ENCODE data around the gene ODAD3. TPM values are rescaled to one million over a fixed set of nuclear protein-coding genes. Genes with fewer than 3 reads are reported as not detected.

ODAD3 gene
- total RNA-seq (2014; rRNA removed; shearing (Covaris generic)) = 0.87 and 4.5 TPM in 2 replicates

GRCh38 chr19:11435057-11435832 is at the start of gene ODAD3, which contains the start of gene PRKCSH:
TSS of gene ODAD3 (minus strand) at chr19:11435121. CDS start at chr19:11435016, 105 bp downstream.
TSS of gene PRKCSH (plus strand) at chr19:11435635. CDS start at chr19:11436118, 483 bp downstream.

DNA sequence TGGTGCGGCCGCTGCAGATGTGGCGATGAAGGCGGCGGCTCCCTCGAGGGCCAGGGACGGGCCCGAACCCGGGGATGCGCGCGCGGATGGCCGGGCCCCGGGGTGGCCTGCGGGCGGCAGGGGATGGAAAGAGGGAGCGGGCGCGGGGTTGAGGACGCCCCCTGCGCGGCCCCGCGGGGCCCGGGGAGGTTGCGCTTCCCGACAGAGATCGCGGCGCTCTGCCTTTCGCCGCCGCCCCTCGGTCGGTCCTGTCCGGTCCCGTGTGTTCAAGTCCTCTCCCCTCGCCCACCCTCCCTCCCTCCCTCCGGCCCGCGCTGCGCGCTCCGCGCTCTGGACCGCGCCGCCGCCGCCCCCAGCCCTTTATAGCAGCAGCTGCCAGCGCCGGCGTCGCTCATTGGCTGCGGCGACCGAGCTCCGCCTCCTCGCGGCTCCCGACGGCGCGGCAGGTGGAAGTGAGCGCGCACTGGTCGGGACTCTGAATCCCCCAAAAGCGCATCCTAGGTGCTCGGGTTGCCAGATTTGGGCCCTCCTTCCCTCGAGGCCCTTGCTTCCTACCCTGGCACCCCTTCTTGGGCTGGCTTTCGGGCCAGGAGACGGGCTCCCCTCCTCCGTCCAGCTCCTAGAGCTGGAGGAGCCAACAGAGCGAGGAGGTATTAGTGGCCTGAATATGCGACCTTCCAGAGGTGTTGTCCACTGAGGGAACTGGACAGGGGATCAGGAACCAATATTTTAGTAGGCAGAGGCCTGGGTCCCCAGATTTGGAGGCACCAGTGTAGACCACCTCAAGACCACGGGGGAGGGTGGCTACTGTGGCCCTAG is 46.0 kb upstream of the ODAD3 start, which contains the start of gene ELAVL3:
Gene ELAVL3 (minus strand): TSS at position 332 of the 819 bp plus-strand sequence. CDS start 438 bp downstream, outside the sequence.

GRCh38 chr19:11418549-11419506 is 16.1 kb downstream of the ODAD3 start, which contains the start of gene RGL3:
TSS of gene RGL3 (minus strand) at chr19:11419314. CDS start at chr19:11419278, 36 bp downstream.

GRCh38 chr19:11374433-11375142 is 60.3 kb downstream of the ODAD3 start, which contains the start of gene SWSAP1:
TSS of gene SWSAP1 (plus strand) at chr19:11374666. CDS start at chr19:11374681, 15 bp downstream.

Small RNA genes lying within 50 kb of the gene (small RNA-seq; reads per million reads assigned to genes)
- not detected for gene RF00019

Other genes starting within 250 kb of the ODAD3 start
- gene KANK2, start 237.6 kb downstream of the ODAD3 start, total RNA-seq (2014; rRNA removed; shearing (Covaris generic)) = 56.0 and 56.1 TPM in 2 replicates
- not detected in 2 replicates for gene ANGPTL8, start 195.5 kb downstream of the ODAD3 start, total RNA-seq (2014; rRNA removed; shearing (Covaris generic))
- gene DOCK6, start 172.6 kb downstream of the ODAD3 start, total RNA-seq (2014; rRNA removed; shearing (Covaris generic)) = 12.0 and 14.5 TPM in 2 replicates
- gene TSPAN16, start 139.0 kb downstream of the ODAD3 start, total RNA-seq (2014; rRNA removed; shearing (Covaris generic)) = not detected in 2 replicates
- gene RAB3D, start 95.5 kb downstream of the ODAD3 start, total RNA-seq (2014; rRNA removed; shearing (Covaris generic)) = 4.9 and 5.8 TPM in 2 replicates
- 97.9 and 98.7 TPM in 2 replicates for gene TMEM205, start 88.9 kb downstream of the ODAD3 start, total RNA-seq (2014; rRNA removed; shearing (Covaris generic))
- gene CCDC159, start 88.6 kb downstream of the ODAD3 start, total RNA-seq (2014; rRNA removed; shearing (Covaris generic)) = 4.4 and 4.9 TPM in 2 replicates
- gene PLPPR2, start 79.7 kb downstream of the ODAD3 start, total RNA-seq (2014; rRNA removed; shearing (Covaris generic)) = 10.2 and 18.4 TPM in 2 replicates
- 2.1 and 4.8 TPM in 2 replicates for gene SWSAP1, start 60.5 kb downstream of the ODAD3 start, total RNA-seq (2014; rRNA removed; shearing (Covaris generic))
- 7.6 and 9.4 TPM in 2 replicates for gene EPOR, start 50.8 kb downstream of the ODAD3 start, total RNA-seq (2014; rRNA removed; shearing (Covaris generic))
- gene RGL3, start 15.8 kb downstream of the ODAD3 start, total RNA-seq (2014; rRNA removed; shearing (Covaris generic)) = 12.2 and 17.9 TPM in 2 replicates
- 230 and 236 TPM in 2 replicates for gene PRKCSH, start 514 bp upstream of the ODAD3 start, total RNA-seq (2014; rRNA removed; shearing (Covaris generic))
- 0.40 TPM in 1 of 2 replicates, not detected in the other for gene ELAVL3, start 45.9 kb upstream of the ODAD3 start, total RNA-seq (2014; rRNA removed; shearing (Covaris generic))
- 10.6 and 14.3 TPM in 2 replicates for gene ZNF653, start 70.7 kb upstream of the ODAD3 start, total RNA-seq (2014; rRNA removed; shearing (Covaris generic))
- gene ECSIT, start 94.0 kb upstream of the ODAD3 start, total RNA-seq (2014; rRNA removed; shearing (Covaris generic)) = 95.5 and 112 TPM in 2 replicates
- not detected in 2 replicates for gene CNN1, start 103.7 kb upstream of the ODAD3 start, total RNA-seq (2014; rRNA removed; shearing (Covaris generic))
- 96.8 and 100 TPM in 2 replicates for gene ELOF1, start 124.1 kb upstream of the ODAD3 start, total RNA-seq (2014; rRNA removed; shearing (Covaris generic))
- gene ACP5, start 142.5 kb upstream of the ODAD3 start, total RNA-seq (2014; rRNA removed; shearing (Covaris generic)) = 10.3 and 14.0 TPM in 2 replicates
- gene ZNF627, start 162.4 kb upstream of the ODAD3 start, total RNA-seq (2014; rRNA removed; shearing (Covaris generic)) = 5.2 and 6.0 TPM in 2 replicates